Loucy (cell line): ENCODE data around the gene PHACTR3.

Source experiments
- EZH2phosphoT487 ChIP-seq: fragments of 200-600 bp; IDR thresholded peaks from 2 replicates; pipeline ENCODE4 v1.6.1; 2018; ENCODE audit warnings: antibody characterized with exemption, mild to moderate bottlenecking, moderate library complexity, borderline replicate concordance
- TF ChIP-seq, protein P1 (sequence below): fragments of 200-600 bp; sonication (generic); conservative IDR thresholded peaks from 2 replicates; pipeline ENCODE4 v1.5.1; 2014; ENCODE audit warnings: mild to moderate bottlenecking, antibody characterized with exemption, low read length

DNA sequence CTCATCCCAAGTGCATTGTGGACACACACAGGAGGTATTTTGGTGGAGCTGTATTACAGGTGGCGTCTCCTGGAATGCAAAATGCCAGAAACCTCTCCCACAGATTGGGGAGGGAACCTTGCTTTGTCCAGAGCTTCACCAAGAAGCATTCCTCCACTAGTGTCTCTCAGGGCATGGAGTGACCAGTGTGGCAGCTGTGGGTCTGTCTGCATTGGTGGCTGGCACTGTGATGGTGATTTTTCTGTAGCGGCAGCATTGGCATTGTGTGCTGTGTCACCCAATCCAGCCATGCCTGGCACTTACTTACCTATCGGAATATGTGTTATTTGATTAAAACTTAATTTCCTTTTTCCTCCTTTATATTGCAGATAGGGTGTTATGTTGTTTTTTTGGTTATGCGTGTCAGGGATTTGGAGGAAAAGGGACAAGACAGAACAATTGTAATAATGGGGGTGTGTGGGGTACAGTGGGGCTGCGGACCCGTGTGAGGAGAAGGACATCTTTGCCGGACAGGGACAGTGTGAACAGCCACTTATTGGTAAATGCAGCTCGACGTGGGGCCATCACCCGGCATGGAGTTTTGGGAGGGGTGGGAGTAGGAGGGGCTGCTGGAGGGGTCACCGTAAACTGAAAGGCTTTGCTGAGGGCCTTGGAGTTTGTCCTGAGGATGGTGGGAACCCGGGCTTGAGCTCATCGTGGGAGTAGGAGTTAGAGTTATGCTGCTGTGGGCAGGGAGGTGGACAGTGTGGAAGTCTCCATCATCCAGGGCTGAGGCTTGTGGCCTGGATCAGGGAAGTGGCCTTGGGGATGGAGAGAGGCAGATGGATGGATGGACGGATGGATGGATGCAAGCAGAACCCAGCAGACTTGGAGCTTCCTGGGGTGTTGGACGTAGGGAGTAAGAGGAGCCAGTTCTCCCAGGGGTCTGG, 224.0 kb downstream of the PHACTR3 start:
- TF ChIP-seq, protein P1, sequence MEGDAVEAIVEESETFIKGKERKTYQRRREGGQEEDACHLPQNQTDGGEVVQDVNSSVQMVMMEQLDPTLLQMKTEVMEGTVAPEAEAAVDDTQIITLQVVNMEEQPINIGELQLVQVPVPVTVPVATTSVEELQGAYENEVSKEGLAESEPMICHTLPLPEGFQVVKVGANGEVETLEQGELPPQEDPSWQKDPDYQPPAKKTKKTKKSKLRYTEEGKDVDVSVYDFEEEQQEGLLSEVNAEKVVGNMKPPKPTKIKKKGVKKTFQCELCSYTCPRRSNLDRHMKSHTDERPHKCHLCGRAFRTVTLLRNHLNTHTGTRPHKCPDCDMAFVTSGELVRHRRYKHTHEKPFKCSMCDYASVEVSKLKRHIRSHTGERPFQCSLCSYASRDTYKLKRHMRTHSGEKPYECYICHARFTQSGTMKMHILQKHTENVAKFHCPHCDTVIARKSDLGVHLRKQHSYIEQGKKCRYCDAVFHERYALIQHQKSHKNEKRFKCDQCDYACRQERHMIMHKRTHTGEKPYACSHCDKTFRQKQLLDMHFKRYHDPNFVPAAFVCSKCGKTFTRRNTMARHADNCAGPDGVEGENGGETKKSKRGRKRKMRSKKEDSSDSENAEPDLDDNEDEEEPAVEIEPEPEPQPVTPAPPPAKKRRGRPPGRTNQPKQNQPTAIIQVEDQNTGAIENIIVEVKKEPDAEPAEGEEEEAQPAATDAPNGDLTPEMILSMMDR = no peak
- TF ChIP-seq EZH2phosphoT487 = no peak
